NCI-H2107 treated with DMSO at 0.1 percent for 48 hours (cell line): ENCODE measurements around the gene CD19.
"Not testable (repeated sequence)": the region's sequence is repeated elsewhere in the genome, so short reads cannot be mapped to it uniquely, and the experiment has no call there.

Experiments
- DNase-seq: peaks from one replicate; lab custom pipeline; 2025; ENCODE audit not compliant: unreplicated experiment; lab: John Stamatoyannopoulos, UW

CD19 gene

GRCh38 chr16:28935924-28936783 is 4.4 kb downstream of the CD19 start:
- DNase-seq: no peak

- DNase-seq: no peak
Measured at GRCh38 chr16:28936784-28937155, 5.0 kb downstream of the CD19 start.

GRCh38 chr16:28937222-28937876 is 5.6 kb downstream of the CD19 start:
- DNase-seq: no peak

- DNase-seq: no peak
Measured at GRCh38 chr16:28938721-28939120, 7.0 kb downstream of the CD19 start.

- DNase-seq: not testable (repeated sequence)
Measured at GRCh38 chr16:28939825-28940224, 8.1 kb downstream of the CD19 start.

- DNase-seq: no peak
Measured at GRCh38 chr16:28943281-28943680, 11.5 kb downstream of the CD19 start.

GRCh38 chr16:28946681-28947080 is 14.9 kb downstream of the CD19 start:
- no peak for DNase-seq

GRCh38 chr16:28950648-28951409 is 19.1 kb downstream of the CD19 start, which contains the start of gene NFATC2IP:
Gene NFATC2IP (plus strand): TSS chr16:28950937. CDS start chr16:28951012, 75 bp downstream.
- peak; percentile 98 for DNase-seq

- no peak for DNase-seq
Measured at GRCh38 chr16:28951410-28951943, 19.7 kb downstream of the CD19 start.

- no peak for DNase-seq
Measured at GRCh38 chr16:28958216-28958615, 26.4 kb downstream of the CD19 start.

GRCh38 chr16:28958836-28959235 is 27.1 kb downstream of the CD19 start:
- DNase-seq: no peak

- no peak for DNase-seq
Measured at GRCh38 chr16:28964072-28964471, 32.3 kb downstream of the CD19 start.

- no peak for DNase-seq
Measured at GRCh38 chr16:28964496-28964895, 32.7 kb downstream of the CD19 start.

GRCh38 chr16:28967156-28967555 is 35.4 kb downstream of the CD19 start:
- no peak for DNase-seq

GRCh38 chr16:28969696-28970095 is 37.9 kb downstream of the CD19 start:
- not testable (repeated sequence) for DNase-seq

GRCh38 chr16:28974007-28974436 is 42.3 kb downstream of the CD19 start:
- DNase-seq: peak; percentile 50

GRCh38 chr16:28974437-28975157 is 42.8 kb downstream of the CD19 start, which contains the start of gene SPNS1:
Gene SPNS1 (plus strand): TSS chr16:28974778. CDS start chr16:28975152, 374 bp downstream.
- DNase-seq: peak; percentile 82

GRCh38 chr16:28975158-28975599 is 43.4 kb downstream of the CD19 start:
- DNase-seq: no peak

- peak; percentile 10 for DNase-seq
Measured at GRCh38 chr16:28977703-28978662, 46.2 kb downstream of the CD19 start.
